Measurements from ENCODE around the gene SDHC. TPM values are rescaled to one million over a fixed set of nuclear protein-coding genes. Genes with fewer than 3 reads are reported as not detected.

Gene SDHC
- polyA plus RNA-seq, 3 donors = 208 to 350 (median 323) TPM

DNA sequence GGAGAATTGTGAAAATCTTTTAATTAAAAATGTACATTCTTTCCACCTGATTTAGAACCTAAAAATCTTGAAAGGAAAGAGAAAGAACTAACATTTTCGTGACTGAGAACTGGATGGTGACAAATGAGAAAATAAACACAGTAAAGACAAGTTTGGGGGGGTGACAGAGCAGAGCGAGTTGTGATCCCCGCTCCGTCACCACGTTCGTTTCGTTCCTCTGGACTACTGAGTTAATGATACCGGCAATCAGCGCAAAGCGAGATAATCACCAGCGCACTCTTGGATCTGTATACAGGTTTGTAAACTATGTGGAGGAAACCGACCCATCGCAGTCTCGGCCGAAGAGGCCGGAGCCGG is 84.7 kb downstream of the SDHC start:
- Histone ChIP-seq H3K9ac (ENCODE audit: insufficient read depth, low read length, poor library complexity, severe bottlenecking) (peak overlapping the region; percentile 94), H3K36me3 (replicated peaks in 1 of 2; ENCODE audit: control insufficient read depth in 1 of 2, insufficient read depth in 2 of 2, low read length in 2 of 2) (no peaks in the 10 kb centered on the region), H2AFZ (ENCODE audit: insufficient read depth, low read depth, low read length, poor library complexity, severe bottlenecking) (peak overlapping the region; percentile 86), H3K9me3 (replicated peaks in 1 of 2; ENCODE audit: control insufficient read depth in 1 of 2, insufficient read depth in 1 of 2, low read length in 2 of 2) (peaks cover 2 to 8% of the 10 kb centered on the region in 2 donors), H3K79me2 (ENCODE audit: insufficient read depth, low read length) (no peaks in the 10 kb centered on the region), H3K4me2 (replicated peaks; ENCODE audit: extremely low read depth, low read length, poor library complexity, severe bottlenecking) (peak overlapping the region; percentile 87), H3K4me3 (replicated peaks in 1 of 3; ENCODE audit: low read depth in 2 of 3, low read length in 3 of 3) (peak overlapping the region; percentile 81 to 91 (median 84)), H4K20me1 (ENCODE audit: insufficient read depth, low read length) (no peaks in the 10 kb centered on the region), H3K27ac (ENCODE audit: low read depth in 1 of 2, low read length in 2 of 2) (peak overlapping the region; percentile 97), H3K27me3 (ENCODE audit: control insufficient read depth in 2 of 2, insufficient read depth in 2 of 2, low read length in 2 of 2) (peaks cover 3 to 4% of the 10 kb centered on the region in 2 donors), H3K4me1 (ENCODE audit: control insufficient read depth in 1 of 2, insufficient read depth in 2 of 2, low read length in 2 of 2) (peaks cover 16 to 23% of the 10 kb centered on the region in 2 donors)
- peaks cover 18 to 26% (median 19%) of the 10 kb centered on the region in 3 donors for H3K27me3 Mint-ChIP-seq (ENCODE audit: low read depth in 3 of 3)
- H3K36me3 Mint-ChIP-seq = peaks cover 2 to 9% of the 10 kb centered on the region in 2 donors
- intact Hi-C loops (cut with micrococcal nuclease) = no loop called here
- WGBS (ENCODE audit: insufficient coverage) = 12% methylated on average over 17 of the region's 17 CpGs
- peaks cover 21% of the 10 kb centered on the region for H3K4me1 Mint-ChIP-seq
- peak overlapping the region; percentile 98 to 99 for H3K4me3 Mint-ChIP-seq
- no peak for DNase-seq
- no peak for TF ChIP-seq CTCF (IDR thresholded peaks at IDR 0.05)
- H3K27ac Mint-ChIP-seq = peak overlapping the region; percentile 99 to 100 (median 100)
- H3K9me3 Mint-ChIP-seq = peaks cover 2 to 16% (median 12%) of the 10 kb centered on the region in 7 donors

DNA sequence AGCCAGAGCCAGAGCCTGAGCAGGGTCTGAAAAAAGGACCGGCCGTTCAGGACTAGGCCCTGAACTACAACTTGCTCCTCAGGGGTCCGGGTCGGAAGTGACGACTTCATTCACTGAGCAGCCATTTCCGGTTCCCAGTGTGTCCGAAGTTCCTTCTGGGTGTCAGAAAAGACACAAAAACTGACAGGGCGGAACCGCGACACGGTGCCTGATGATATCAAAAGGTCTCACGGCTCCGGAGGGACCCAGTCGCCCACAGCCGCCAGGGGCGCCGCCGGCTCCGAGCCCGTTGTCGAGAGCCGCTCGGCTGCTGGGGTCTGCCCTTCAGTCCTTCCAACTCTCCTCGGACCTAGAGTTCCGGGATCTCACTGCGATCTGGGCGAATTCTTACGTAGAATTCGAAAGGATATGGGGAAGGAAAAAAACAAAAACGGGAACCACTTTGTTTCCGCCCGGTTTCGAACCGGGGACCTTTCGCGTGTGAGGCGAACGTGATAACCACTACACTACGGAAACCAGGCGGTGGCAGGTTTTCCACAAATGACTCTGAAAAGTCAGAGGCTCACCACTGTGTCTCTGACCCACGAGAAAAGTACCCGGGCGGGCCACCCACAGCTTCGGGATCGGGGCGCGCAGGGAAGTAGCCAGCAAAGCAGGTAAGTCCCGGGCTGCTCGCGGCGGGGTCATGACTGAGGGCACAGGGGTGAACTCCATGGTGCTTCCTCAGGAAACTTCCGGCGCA is 85.2 kb downstream of the SDHC start:
- peak overlapping the region; percentile 97 for H3K27ac ChIP-seq (ENCODE audit: low read depth in 1 of 2, low read length in 2 of 2)
- no peaks in the 10 kb centered on the region for H3K36me3 ChIP-seq (replicated peaks in 1 of 2; ENCODE audit: control insufficient read depth in 1 of 2, insufficient read depth in 2 of 2, low read length in 2 of 2)
- Mint-ChIP-seq H3K9me3 (peaks cover 7 to 22% (median 17%) of the 10 kb centered on the region in 7 donors), H3K36me3 (peaks cover 7 to 14% of the 10 kb centered on the region in 2 donors), H3K4me1 (peaks cover 25% of the 10 kb centered on the region), H3K27me3 (ENCODE audit: low read depth in 3 of 3) (peaks cover 23 to 31% (median 25%) of the 10 kb centered on the region in 3 donors), H3K4me3 (peak overlapping the region; percentile 98 to 99), H3K27ac (peak overlapping the region; percentile 99 to 100 (median 100))
- peaks cover 7 to 14% of the 10 kb centered on the region in 2 donors for H3K9me3 ChIP-seq (replicated peaks in 1 of 2; ENCODE audit: control insufficient read depth in 1 of 2, insufficient read depth in 1 of 2, low read length in 2 of 2)
- peaks cover 9% of the 10 kb centered on the region in 2 donors for H3K27me3 ChIP-seq (ENCODE audit: control insufficient read depth in 2 of 2, insufficient read depth in 2 of 2, low read length in 2 of 2)
- intact Hi-C loops (cut with micrococcal nuclease) = no loop called here
- no peaks in the 10 kb centered on the region for H3K79me2 ChIP-seq (ENCODE audit: insufficient read depth, low read length)
- H3K4me2 ChIP-seq (replicated peaks; ENCODE audit: extremely low read depth, low read length, poor library complexity, severe bottlenecking) = peak overlapping the region; percentile 87
- peak overlapping the region; percentile 89 for H2AFZ ChIP-seq (ENCODE audit: insufficient read depth, low read depth, low read length, poor library complexity, severe bottlenecking)
- under 1% methylated on average over 39 of the region's 53 CpGs for WGBS (ENCODE audit: insufficient coverage)
- no peaks in the 10 kb centered on the region for H4K20me1 ChIP-seq (ENCODE audit: insufficient read depth, low read length)
- H3K4me3 ChIP-seq (replicated peaks in 1 of 3; ENCODE audit: low read depth in 2 of 3, low read length in 3 of 3) = peak overlapping the region; percentile 81 to 91 (median 84)
- DNase-seq = peak; percentile 93 to 96 (median 95)
- peak; percentile 59 for TF ChIP-seq CTCF (IDR thresholded peaks at IDR 0.05)
- peaks cover 16 to 23% of the 10 kb centered on the region in 2 donors for H3K4me1 ChIP-seq (ENCODE audit: control insufficient read depth in 1 of 2, insufficient read depth in 2 of 2, low read length in 2 of 2)
- peak overlapping the region; percentile 94 for H3K9ac ChIP-seq (ENCODE audit: insufficient read depth, low read length, poor library complexity, severe bottlenecking)
